NCI-H446 treated with DMSO at 0.1 percent for 48 hours (cell line): ENCODE data around the gene ABCD3.
A peak's percentile ranks its signal among the peaks of the same experiment; 100 is the strongest.
"Not testable (repeated sequence)": the region's sequence is repeated elsewhere in the genome, so short reads cannot be mapped to it uniquely, and the experiment has no call there.

Source experiments
- DNase-seq: peaks from one replicate; lab custom pipeline; 2025; lab: John Stamatoyannopoulos, UW

ABCD3 gene

DNA sequence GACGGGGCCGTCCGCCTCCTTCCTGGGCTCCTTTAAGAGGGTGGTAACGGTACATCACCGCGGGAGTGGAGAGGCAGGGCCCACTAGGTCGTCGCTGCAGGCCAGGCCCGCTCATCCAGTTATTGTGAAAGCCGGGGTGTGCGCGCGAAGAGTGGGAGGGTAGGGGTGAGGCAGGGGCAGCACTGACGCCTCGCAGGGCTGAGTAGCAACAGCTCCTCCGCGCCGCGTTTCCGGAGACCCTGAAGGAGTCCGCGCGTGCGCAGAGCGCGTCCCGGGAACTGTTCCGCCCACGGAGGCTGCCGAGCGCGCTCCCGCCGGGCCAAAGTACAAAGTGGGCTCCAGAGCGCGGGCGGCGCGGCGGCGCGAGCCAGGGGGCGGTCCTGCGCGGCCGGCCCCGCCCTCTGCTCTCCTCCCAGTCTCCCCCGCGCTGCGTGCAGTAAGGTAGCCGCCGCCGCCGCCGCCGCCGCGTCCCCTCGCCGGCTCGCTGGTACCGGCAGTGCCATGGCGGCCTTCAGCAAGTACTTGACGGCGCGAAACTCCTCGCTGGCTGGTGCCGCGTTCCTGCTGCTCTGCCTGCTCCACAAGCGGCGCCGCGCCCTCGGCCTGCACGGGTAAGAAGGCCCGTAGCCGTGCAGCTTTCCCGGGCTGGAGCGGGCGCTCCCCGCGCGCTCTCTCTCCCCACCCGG, at the start of gene ABCD3:
Gene ABCD3 (plus strand): TSS at position 412 of the 686 bp plus-strand sequence. CDS start 90 bp downstream, at position 502.
- DNase-seq = peak; percentile 91

DNA sequence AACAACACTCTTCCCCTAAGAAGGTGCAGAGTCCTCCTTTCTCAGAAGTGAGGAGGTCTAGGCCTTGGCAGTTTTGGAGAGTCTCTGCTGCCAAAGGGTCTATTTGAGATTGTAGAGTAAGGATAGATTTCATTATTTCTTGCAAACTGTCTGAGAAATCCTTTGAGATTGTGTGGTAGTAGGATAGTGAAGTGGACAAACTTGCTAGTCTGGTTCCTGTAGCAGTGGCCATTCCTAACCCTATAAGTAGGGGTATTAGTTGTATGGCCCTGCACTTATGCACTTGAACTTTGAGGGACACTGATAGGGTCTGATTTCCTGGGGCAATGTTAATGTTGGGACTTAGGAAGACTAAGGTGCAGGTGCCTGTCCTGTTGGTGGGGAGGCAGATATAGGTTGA, 45.4 kb upstream of the ABCD3 start:
- DNase-seq = not testable (repeated sequence)

DNA sequence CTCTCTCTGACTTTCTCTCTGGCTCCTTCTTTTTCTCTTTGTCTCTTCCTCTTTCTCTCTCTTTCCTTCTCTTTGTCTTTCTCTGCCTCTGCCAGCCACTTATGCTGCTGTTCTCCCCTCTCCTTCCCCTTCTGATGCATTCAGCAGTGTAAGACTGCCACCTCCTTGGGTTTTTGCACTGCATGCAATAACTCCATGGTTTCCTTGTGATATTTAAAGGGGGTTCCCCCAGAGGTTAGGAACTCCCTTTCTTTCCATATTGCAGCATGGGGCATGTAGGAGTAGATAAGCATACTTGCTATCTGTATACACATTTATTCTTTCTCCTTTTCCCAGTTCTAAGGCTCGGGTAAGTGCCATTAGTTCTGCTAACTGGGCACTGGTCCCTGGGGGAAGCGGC, 44.9 kb upstream of the ABCD3 start:
- DNase-seq = not testable (repeated sequence)

DNA sequence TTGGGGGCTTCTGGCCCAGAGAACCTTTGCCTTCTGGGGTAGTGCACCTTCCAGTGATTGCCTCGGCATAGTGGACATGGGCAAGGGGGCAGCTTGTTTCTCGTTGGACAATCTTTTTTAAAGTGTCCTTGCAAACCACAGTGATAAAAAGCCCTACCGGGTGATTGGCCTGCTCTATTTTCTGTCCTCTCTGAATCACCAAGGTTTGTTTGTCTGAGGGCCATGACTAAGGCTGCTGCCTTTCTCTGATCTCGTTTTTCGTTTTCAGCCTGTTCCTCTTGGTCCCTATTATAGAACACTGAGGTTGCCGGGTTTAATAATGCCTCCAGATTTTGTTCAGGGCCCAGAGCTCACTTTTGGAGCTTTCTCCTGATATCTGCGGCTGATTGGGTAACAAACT, 42.5 kb upstream of the ABCD3 start:
- DNase-seq = not testable (repeated sequence)

DNA sequence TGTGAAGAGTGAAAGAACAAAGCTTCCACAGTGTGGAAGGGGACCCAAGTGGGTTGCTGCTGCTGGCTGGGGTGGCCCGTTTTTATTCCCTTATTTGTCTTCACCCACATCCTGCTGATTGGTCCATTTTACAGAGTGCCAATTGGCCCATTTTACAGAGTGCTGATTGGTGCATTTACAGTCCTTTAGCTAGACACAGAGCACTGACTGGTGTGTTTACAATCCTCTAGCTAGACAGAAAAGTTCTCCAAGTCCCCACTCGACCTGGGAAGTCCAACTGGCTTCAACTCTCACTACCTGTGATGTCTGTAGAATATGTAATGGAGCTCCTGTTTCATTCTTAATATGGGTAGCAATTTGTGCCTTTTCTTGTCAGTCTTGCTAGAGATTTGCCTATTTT, 39.7 kb upstream of the ABCD3 start:
- not testable (repeated sequence) for DNase-seq

DNA sequence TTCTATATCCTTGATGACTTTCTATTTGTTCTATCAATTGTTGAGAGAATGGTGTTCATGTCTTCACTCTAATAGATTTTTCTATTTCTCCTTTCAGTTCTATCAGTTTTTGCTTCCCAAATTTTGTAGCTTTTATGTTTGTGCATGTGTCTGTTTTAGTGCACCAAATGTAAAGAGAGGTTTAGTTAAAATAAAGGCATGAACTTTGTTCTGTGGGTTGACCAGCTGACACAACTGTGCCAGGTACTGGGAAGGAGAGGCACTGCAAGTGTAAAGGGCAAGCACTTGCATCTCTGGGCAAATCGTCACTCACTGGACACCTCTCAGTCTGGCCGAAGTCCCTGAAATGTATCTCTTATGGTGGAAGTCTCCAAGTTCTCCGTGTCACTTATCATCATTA, 38.6 kb upstream of the ABCD3 start:
- DNase-seq = no peak

DNA sequence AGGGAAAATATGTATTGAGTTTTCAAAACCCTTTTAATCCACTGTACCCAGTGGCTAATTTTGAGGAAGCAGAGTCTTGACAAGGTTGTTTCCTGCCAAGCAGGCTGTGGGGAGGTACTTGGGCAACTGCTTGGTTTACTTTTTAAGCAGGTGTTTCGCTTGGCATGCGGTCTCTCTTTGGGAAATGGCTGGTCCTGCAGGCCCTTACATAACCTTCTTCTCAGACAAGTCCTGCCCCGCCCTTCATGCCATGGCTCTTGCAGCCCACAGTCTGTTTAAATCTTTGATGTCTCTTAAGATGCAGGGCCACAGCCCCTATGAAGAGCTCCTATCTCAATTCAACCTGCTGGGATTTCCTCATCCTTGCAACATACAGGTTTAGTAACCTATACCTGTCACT, 36.0 kb upstream of the ABCD3 start:
- no peak for DNase-seq

DNA sequence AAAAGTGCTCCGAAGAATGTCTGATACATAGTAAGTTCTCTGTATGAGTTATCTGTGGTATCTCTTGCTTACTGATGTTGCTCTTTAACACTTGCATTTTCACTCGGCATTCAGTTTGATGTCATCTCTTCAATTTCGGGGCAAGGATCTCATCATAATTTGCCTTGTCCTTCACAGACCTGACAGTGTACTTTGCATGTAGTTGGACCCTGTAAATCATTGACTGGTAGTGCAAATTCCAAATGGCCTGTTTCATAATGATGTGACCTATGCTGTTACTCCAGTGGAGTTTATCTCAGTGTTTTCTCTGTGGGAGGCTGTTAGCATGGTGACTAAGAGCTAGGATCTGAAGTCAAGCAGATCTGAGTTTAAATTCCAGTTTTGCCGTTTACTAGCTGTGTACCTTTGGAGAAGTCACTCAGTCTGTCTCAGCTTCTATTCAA, 34.2 kb upstream of the ABCD3 start:
- DNase-seq = no peak

DNA sequence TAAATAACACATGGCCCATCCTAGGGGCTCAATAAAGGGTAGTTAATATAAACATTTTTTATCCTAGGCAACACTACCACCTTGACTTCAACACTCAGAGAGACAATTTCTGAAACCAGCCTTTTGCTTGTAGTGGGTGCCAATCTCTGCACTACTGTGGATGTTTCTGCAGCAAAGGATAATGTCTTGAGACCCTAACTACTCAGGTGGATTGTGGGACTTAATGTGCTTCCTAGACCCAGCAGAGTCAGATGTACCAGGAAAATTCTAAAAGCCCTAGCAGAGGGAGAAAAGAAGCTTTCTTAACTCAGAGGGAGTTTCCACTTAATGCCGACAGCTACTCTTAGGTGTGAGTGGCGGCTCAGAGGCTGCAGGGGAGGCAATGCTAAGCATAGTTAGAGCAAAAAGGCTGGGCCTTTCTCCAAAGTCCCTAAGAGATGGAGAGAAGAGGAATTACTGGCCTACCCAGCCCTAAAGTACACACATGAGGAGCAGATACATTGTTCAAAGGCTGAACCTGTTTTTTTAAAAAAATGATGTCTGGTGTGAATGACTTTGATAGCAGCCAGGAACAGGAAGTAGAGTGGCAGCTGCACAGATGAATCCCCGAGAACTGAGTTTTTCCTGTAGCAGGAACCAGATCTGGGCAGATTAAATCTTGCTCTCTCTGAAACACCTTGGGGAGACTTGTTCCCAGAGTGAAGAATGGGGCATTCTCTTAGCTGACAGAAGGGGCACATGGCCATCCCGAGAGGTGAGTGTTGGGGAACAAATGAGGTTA, 33.5 kb upstream of the ABCD3 start:
- DNase-seq = no peak

DNA sequence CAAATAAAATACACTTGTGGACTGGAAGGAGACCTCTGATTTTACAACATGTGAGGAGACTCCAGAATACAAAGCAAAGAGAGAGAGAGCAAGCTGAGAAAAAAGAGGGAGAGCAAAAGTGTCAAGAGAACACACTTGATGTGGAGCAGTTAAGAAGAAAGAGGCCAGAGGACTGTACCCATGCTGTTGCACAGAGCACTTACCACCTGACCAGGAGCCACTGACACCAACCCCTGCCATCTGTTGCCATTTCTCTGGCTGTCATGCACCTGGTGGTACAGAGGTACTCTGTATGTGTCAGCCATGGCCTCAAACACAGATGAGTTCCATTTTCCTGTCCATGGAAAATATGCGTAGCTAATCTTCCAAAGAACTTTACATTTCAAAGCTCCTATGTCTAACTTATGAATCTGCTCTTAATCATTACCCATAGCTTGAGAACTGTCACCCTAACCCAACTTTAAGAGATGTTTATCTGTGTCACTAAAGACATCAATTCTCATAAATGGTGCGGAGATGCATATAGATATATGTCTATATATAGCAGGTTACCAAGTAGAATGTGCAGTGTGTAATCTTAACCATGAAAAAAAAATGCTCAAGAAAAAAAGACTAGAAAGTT, 32.8 kb upstream of the ABCD3 start:
- no peak for DNase-seq

DNA sequence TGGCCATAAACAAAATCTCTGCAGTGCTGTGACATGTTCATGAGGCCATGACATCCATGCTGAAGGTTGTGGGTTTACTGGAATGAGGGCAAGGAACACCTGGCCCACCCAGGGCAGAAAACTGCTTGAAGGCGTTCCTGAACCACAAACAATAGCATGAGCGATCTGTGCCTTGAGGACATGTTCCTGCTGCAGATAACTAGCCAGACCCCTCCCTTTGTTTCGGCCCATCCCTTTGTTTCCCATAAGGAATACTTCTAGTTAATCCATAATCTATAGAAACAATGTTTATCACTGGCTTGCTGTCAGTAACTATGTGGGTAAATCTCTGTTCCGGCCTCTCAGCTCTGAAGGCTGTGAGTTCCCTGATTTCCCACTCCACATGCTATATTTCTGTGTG, 28.9 kb upstream of the ABCD3 start:
- no peak for DNase-seq

DNA sequence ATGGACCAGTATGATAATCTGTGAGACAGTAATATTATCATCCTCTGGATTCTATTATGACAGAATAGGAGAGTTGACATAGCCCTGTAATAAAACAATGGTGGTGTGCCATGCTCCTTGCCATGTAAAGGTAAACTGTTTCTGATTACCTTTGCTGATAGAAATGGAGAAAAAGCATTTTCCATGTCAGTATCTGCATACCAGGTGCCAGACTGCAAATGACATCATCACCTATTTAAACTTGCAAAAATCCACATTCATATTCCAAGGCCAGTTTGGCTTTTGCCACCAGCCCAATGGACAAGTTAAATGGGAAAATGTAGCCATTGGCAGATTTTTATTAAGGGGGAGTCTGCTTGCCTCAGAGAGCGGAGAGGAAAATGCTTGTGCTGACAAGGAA, 23.9 kb upstream of the ABCD3 start:
- no peak for DNase-seq

DNA sequence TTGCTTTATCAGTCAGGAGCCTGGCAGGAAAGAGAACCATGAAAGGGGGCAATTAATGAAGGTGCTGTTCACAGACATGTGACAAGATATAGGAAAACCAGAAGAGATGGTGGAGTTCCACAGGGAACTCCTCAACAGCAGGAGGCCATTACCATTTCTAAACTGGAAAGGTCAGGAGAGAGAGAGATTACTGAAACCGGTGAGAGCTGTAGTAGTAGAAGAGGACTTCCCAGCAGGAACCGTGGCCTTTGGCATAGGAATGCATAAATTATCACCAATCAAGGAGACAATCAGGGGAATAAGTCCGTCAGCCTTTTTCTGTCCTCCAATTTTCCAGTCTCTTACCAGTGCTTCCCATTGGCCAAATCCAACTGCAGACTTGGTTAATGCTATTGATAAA, 23.0 kb upstream of the ABCD3 start:
- no peak for DNase-seq

DNA sequence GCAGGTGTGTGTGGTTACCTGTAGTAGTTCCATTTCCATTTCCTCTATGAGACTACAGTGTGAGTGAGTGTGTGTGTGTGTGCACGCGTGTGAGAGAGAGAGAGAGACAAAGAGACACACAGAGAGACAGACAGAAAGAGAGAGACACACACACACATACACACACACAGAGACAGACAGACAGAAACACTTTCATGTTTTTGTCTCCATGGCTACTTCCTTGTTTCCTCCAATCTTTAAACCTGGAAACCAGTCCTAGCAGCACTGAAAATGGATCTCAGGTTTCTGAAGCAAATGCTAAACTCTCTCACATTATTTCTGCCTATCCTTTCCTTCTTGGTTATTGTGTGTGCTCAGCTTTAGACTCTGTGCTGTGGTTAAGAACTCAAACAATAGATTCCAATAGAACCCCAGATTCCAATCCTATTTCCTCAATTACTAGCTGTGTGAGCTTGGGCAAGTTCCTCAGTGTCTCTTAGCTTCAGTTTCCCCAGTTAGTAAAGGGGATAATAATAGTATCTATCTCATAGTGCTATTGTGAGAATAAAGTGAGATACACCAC, 22.4 kb upstream of the ABCD3 start:
- no peak for DNase-seq

DNA sequence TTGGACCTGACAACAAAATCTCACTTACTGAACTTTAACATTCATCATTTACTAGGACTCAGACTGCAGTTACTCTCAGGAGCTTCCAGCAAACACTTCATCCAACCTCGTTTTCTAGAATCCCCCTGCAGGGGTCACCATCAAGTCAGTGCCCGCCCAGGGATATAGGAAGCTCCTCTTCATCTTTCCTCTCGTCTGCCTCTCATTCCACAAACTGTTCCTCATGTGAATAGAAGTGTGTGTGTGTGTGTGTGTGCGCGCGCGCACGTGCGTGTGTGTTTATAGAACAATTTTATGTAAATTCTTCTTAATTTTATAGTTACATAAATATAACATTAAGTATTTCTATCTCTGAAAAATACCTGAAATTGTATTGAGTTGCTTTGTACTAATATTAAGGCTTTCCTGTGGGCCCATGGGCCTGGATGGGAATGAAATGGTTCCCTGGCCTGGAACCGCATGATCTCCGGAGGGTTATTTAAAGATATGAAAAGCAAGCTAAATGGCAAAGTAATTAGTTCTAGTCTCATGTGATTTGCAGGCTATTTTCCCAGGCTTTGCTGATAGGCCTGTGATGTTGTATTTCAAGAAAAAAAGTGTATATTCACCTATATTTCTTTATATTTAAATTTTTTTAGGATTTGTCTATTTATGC, 21.7 kb upstream of the ABCD3 start:
- DNase-seq = no peak

DNA sequence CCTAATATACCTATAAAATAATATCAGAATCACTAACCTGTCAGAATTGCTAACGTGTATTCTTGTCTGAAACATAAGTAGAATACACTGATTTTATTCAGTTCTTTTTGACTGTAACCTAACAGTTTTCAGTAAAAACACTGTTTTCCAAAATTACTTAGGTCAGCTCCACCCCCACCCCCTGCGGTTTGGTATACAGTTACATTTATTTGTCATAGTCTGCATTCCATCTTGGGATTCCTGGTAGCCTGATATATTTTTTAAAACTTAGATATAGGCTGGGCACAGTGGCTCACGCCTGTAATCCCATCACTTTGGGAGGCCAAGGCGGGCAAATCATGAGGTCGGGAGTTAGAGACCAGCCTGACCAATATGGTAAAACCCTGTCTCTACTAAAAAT, 19.8 kb upstream of the ABCD3 start:
- no peak for DNase-seq

DNA sequence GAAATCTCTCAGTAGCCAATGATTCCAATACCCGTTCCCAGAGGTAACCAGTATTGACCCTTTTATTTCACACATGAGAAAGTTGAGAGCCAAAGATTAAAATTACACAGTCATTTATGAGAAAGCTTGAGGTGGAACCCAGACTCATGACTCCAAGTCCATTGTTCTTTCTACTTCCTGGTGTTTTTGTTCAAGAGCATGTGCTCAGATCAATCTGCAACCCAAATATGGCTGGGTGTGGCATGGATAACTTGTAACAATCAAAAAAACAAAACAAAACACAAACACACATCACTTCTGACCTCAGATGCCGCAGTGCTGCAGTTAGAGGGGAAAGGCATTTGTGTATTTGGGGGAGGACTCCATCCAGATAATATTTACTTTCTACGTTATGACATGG, 18.7 kb upstream of the ABCD3 start:
- no peak for DNase-seq

DNA sequence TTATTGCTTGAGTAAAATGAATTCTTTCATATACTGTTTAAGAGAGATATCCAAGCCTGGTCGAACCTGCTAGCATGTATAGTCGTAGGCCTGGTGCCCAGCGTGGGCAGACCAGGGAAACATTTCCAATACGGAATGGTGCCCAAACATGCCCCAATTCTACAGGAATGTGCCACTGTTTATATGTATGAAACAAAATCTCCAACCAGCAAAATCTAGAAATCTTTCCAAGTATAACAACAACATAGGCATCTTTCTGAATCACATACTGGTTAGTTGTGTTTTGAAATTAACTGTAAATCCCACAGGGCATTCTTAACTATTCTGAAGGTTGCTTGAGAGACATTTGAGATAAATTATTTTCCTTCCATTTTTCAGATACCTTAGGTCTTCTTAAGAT, 17.0 kb upstream of the ABCD3 start:
- no peak for DNase-seq

DNA sequence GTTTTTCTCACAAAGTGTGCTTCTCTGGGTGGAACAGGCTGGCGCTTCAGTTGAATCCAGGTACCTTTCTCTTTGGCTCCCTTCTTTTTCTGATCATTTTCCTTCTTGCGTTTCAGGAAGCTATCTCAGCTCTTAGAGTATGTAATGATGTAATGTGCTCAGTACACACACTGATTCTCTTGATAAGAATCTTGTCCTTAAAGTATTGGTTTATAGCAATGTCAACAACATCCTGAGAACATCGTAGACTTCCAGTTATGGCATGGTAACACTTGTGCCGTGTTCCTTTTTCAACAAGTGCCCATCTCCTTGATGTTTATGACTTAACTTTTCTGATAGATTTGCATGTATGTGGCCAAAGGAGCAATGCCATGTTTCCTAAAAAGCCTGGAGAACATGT, 11.7 kb upstream of the ABCD3 start:
- no peak for DNase-seq

DNA sequence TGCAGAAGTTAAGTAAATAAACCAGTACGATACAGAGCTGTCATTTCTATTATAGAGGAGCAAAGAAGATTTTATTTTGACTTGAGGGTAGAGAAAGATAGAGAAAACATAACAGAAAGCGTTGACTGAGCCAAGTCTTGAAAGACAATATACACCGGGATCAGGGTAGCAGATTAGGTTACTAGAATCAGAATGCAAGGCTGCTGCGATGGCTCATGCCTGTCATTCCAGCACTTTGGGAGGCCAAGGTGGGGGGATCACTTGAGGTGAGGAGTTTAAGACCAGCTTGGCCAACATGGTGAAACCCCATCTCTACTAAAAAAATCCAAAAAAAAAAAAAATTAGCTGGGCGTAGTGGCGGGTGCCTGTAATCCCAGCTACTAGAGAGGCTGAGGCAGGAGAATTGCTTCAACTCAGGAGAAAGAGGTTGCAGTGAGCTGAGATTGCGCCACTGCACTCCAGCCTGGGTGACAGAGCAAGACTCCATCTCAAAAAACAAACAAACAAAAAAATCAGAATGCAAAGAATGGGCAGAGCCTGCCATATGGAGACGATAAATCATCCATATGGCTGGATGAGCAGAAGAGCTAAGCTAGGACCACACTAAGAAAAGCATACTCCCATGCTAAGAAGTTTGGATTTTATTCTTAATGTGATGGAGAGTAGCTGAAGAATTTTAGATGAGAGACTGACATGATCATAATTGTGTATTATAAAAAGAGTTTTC, 9.9 kb upstream of the ABCD3 start:
- DNase-seq = no peak

DNA sequence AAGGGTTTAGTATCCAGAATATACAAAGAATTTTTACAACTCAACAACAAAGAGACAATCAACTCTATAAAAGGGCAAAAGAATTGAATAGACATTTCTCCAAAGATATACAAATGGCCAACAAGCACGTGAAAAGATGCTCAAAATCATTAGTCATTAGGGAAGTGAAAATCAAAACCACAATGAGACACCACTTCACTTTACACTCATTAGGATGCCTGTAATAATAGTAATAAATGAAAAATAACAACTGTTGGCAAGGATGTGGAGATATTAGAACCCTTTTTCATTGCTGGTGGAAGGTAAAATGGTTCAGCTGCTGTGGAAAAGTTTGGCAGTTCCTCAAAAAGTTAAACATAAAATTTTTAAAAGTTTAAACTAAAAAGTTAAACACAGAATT, 7.0 kb upstream of the ABCD3 start:
- DNase-seq = no peak

DNA sequence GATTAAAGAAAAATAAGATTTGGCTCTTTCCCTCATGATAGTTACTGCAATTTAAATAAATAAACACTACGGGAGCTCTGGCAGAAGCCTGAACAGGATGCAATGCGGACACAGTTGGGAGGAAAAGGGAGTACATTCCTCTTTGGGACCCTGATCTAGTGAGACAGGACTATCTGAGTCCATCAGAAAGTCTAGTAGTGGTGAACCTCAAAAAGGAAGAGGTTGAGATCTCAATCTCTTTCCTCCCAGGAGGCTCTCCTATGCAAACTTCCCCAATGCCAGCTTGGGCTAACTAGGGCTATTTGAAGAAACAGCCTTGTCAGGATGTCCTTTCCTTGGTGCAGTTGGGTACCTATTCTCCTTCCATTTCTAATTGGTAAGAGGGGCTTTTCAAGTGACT, 4.9 kb upstream of the ABCD3 start:
- no peak for DNase-seq
